IMR-90 (cell line): ENCODE results near the gene FMNL3. TPM values are rescaled to one million over a fixed set of nuclear protein-coding genes. Genes with fewer than 3 reads are reported as not detected.

Source experiments
- ATAC-seq: fragments of 200-7000 bp; cut with Tn5 transposase; 2 replicates; pipeline ENCODE4 v1.9.1; 2020; ENCODE audit warnings: low read depth, mild to moderate bottlenecking, moderate library complexity
- BruUV-seq: library from RNA; stranded (reverse); fragments of 400-500 nt; replicated peaks from 2 replicates; lab custom pipeline; 2021; lab: Mats Ljungman, UMichigan
- CTCF ChIA-PET: fragments of 300-600 bp; formaldehyde crosslinking; extraction: SDS; loops from one replicate; lab custom pipeline; 2021; ENCODE audit warnings: antibody characterized with exemption; lab: Yijun Ruan, JAX
- POLR2A ChIA-PET: fragments of 300-600 bp; sonication (Branson Sonifier 250); formaldehyde crosslinking; loops from one replicate; lab custom pipeline; 2022; ENCODE audit warnings: antibody characterized with exemption; ENCODE audit not compliant: unreplicated experiment; lab: Charles Lee
- DNase-seq: peaks from one replicate; pipeline ENCODE4 v3.0.0; 2013
- H2AFZ ChIP-seq: replicated peaks from 2 replicates; pipeline ENCODE3; 2013; ENCODE audit warnings: low read length, mild to moderate bottlenecking; ENCODE audit not compliant: poor library complexity
- H2AK5ac ChIP-seq: 2 replicates; pipeline ENCODE4 v1.6.1; 2013; ENCODE audit warnings: low read depth, low read length, inconsistent platforms
- H2AK9ac ChIP-seq: replicated peaks from 2 replicates; pipeline ENCODE3; 2013; ENCODE audit warnings: mild to moderate bottlenecking, low read depth, low read length, moderate library complexity; ENCODE audit not compliant: poor library complexity
- H2BK120ac ChIP-seq: 2 replicates; pipeline ENCODE4 v1.6.1; 2013; ENCODE audit warnings: low read depth, low read length, inconsistent platforms
- H2BK15ac ChIP-seq: 3 replicates; pipeline ENCODE4 v1.6.1; 2013; ENCODE audit warnings: low read depth, low read length, inconsistent platforms
- H2BK20ac ChIP-seq: 2 replicates; pipeline ENCODE4 v1.6.1; 2013; ENCODE audit warnings: low read depth, mild to moderate bottlenecking, inconsistent platforms, low read length, moderate library complexity
- H2BK5ac ChIP-seq: 2 replicates; pipeline ENCODE4 v1.6.1; 2013; ENCODE audit warnings: mild to moderate bottlenecking, low read depth, low read length, inconsistent platforms; ENCODE audit not compliant: poor library complexity, severe bottlenecking
- H3K14ac ChIP-seq: replicated peaks from 2 replicates; pipeline ENCODE4 v1.6.1; 2013; ENCODE audit warnings: low read depth, low read length, inconsistent platforms
- H3K18ac ChIP-seq: 2 replicates; pipeline ENCODE4 v1.6.1; 2013; ENCODE audit warnings: low read depth, low read length, control low read depth
- H3K23ac ChIP-seq: 2 replicates; pipeline ENCODE4 v1.6.1; 2013; ENCODE audit warnings: low read depth, low read length, inconsistent platforms
- H3K27ac ChIP-seq: 2 replicates; pipeline ENCODE4 v1.5.1; 2013; ENCODE audit warnings: mild to moderate bottlenecking, control low read depth, low read length; ENCODE audit not compliant: insufficient read depth
- H3K27me3 ChIP-seq: 2 replicates; pipeline ENCODE4 v1.6.1; 2013; ENCODE audit warnings: low read length; ENCODE audit not compliant: control insufficient read depth, insufficient read depth
- H3K36me3 ChIP-seq: 2 replicates; pipeline ENCODE4 v1.6.1; 2013; ENCODE audit warnings: low read length, mixed read lengths; ENCODE audit not compliant: control insufficient read depth, insufficient read depth
- H3K4ac ChIP-seq: 2 replicates; pipeline ENCODE4 v1.6.1; 2013; ENCODE audit warnings: low read depth, low read length, inconsistent platforms
- H3K4me1 ChIP-seq: 2 replicates; pipeline ENCODE4 v1.6.1; 2013; ENCODE audit warnings: low read length, mixed read lengths; ENCODE audit not compliant: control insufficient read depth, insufficient read depth
- H3K4me2 ChIP-seq: 2 replicates; pipeline ENCODE4 v1.6.1; 2013; ENCODE audit warnings: low read depth, mild to moderate bottlenecking, control low read depth, low read length, moderate library complexity
- H3K4me3 ChIP-seq: 2 replicates; pipeline ENCODE4 v1.5.1; 2013; ENCODE audit warnings: low read depth, mild to moderate bottlenecking, control low read depth, low read length, moderate library complexity; ENCODE audit not compliant: insufficient read depth
- H3K56ac ChIP-seq: 2 replicates; pipeline ENCODE4 v1.6.1; 2013; ENCODE audit warnings: low read length, inconsistent platforms; ENCODE audit not compliant: insufficient read depth; ENCODE audit errors: extremely low read depth
- H3K79me1 ChIP-seq, 2 experiments: 2 replicates each; pipeline ENCODE4 v1.6.1; 2013; ENCODE audit warnings: low read length in 2 of 2, inconsistent platforms in 1 of 2, low read depth in 1 of 2
- H3K9ac ChIP-seq: 2 replicates; pipeline ENCODE4 v1.6.1; 2013; ENCODE audit warnings: low read depth, low read length, control low read depth
- H3K9me1 ChIP-seq: 2 replicates; pipeline ENCODE4 v1.6.1; 2013; ENCODE audit warnings: low read length, inconsistent platforms; ENCODE audit not compliant: insufficient read depth
- H3K9me3 ChIP-seq: 2 replicates; pipeline ENCODE4 v1.6.1; 2013; ENCODE audit warnings: low read length; ENCODE audit not compliant: control insufficient read depth, insufficient read depth
- H4K20me1 ChIP-seq: 2 replicates; pipeline ENCODE4 v1.6.1; 2013; ENCODE audit warnings: low read length, inconsistent platforms; ENCODE audit not compliant: insufficient read depth
- H4K5ac ChIP-seq: 2 replicates; pipeline ENCODE4 v1.6.1; 2013; ENCODE audit warnings: mild to moderate bottlenecking, low read depth, low read length, control low read depth
- H4K8ac ChIP-seq, 2 experiments: 2 replicates each; pipeline ENCODE4 v1.6.1; 2013; ENCODE audit warnings: low read depth in 2 of 2, low read length in 2 of 2, control low read depth in 1 of 2, inconsistent platforms in 1 of 2
- H4K91ac ChIP-seq: 2 replicates; pipeline ENCODE4 v1.6.1; 2013; ENCODE audit warnings: low read depth, low read length, inconsistent platforms; ENCODE audit not compliant: insufficient read depth
- BHLHE40 ChIP-seq: fragments of 150-350 bp; IDR thresholded peaks from 2 replicates; pipeline ENCODE4 v1.6.1; 2016; ENCODE audit warnings: mild to moderate bottlenecking, low read depth, low read length
- CEBPB ChIP-seq: IDR thresholded peaks from 2 replicates; pipeline ENCODE4 v1.6.1; 2012; ENCODE audit warnings: low read depth, low read length, improper control_type of control experiment
- CHD1 ChIP-seq: IDR thresholded peaks from 2 replicates; pipeline ENCODE4 v1.6.1; 2012; ENCODE audit warnings: low read depth, low read length, improper control_type of control experiment
- FOS ChIP-seq: fragments of 150-350 bp; IDR thresholded peaks from 2 replicates; pipeline ENCODE4 v1.6.1; 2016; ENCODE audit warnings: low read depth, low read length
- MAFK ChIP-seq: IDR thresholded peaks from 2 replicates; pipeline ENCODE4 v1.6.1; 2012; ENCODE audit warnings: low read depth, low read length, improper control_type of control experiment
- MAZ ChIP-seq: IDR thresholded peaks from 2 replicates; pipeline ENCODE4 v1.6.1; 2012; ENCODE audit warnings: low read depth, mild to moderate bottlenecking, low read length, improper control_type of control experiment, moderate library complexity, borderline replicate concordance
- MXI1 ChIP-seq: IDR thresholded peaks from 2 replicates; pipeline ENCODE4 v1.6.1; 2012; ENCODE audit warnings: low read depth, mild to moderate bottlenecking, low read length, moderate library complexity, borderline replicate concordance
- NFE2L2 ChIP-seq: fragments of 150-350 bp; IDR thresholded peaks from 2 replicates; pipeline ENCODE4 v1.6.1; 2016; ENCODE audit warnings: low read depth, mild to moderate bottlenecking, low read length
- POLR2A ChIP-seq: IDR thresholded peaks from 2 replicates; pipeline ENCODE4 v1.6.1; 2012; ENCODE audit warnings: mild to moderate bottlenecking, low read depth, low read length
- RAD21 ChIP-seq: IDR thresholded peaks from 2 replicates; pipeline ENCODE4 v1.6.1; 2012; ENCODE audit warnings: low read length, improper control_type of control experiment
- RCOR1 ChIP-seq: IDR thresholded peaks from 2 replicates; pipeline ENCODE4 v1.6.1; 2012; ENCODE audit warnings: mild to moderate bottlenecking, low read length, improper control_type of control experiment; ENCODE audit not compliant: insufficient replicate concordance
- RFX5 ChIP-seq: IDR thresholded peaks from 2 replicates; pipeline ENCODE4 v1.8.0; 2012; ENCODE audit warnings: low read depth, mild to moderate bottlenecking, low read length, moderate library complexity
- SMC3 ChIP-seq: fragments of 150-350 bp; IDR thresholded peaks from 2 replicates; pipeline ENCODE4 v1.6.1; 2016; ENCODE audit warnings: low read depth, mild to moderate bottlenecking, antibody characterized with exemption, low read length, moderate library complexity
- WGBS, 2 experiments: methylation state at CpG; one replicate each; pipeline versions ENCODE4 v1.1.5 to v1.1.7; 2013; ENCODE audit warnings: missing lambda C conversion rate in 2 of 2; ENCODE audit not compliant: insufficient read length in 1 of 2; ENCODE audit errors: extremely low coverage in 2 of 2; 5-methylcytosine and 5-hydroxymethylcytosine counted together
- dilution Hi-C: fragments of 300-500 bp; cut with HindIII; formaldehyde crosslinking; loops from one replicate; pipeline ENCODE4 v1.14.3; 2018; ENCODE audit warnings: low sequenced_read_pairs; ENCODE audit not compliant: unreplicated experiment
- in situ Hi-C: fragments of 300-500 bp; cut with MboI; formaldehyde crosslinking; loops from 3 replicates; pipeline ENCODE4 v1.14.3; 2019; ENCODE audit warnings: low sequenced_read_pairs, inconsistent platforms, mixed read lengths
- intact Hi-C: fragments of 100-400 bp; cut with micrococcal nuclease; formaldehyde crosslinking; loops from 2 replicates; pipeline ENCODE4 v1.10.0; 2022
- polyA plus RNA-seq, 3 experiments: library from polyadenylated mRNA; depleted of rRNA; stranded (reverse); fragments of >200 nt; gene quantifications; 2 replicates each; pipeline ENCODE4 v1.2.3, GENCODE V29; 2012; ENCODE audit warnings: low replicate concordance in 1 of 3
- total RNA-seq: library from RNA; depleted of rRNA; stranded (reverse); fragments of >200 nt; gene quantifications from 2 replicates; pipeline ENCODE4 v1.2.3, GENCODE V29; 2012
- TF ChIP-seq, protein P1 (sequence below): fragments of 150-350 bp; IDR thresholded peaks from 2 replicates; pipeline ENCODE4 v1.6.1; 2017; ENCODE audit warnings: mild to moderate bottlenecking, antibody characterized with exemption, low read length, low read depth
- TF ChIP-seq, protein P2 (sequence below): fragments of 150-350 bp; IDR thresholded peaks from 2 replicates; pipeline ENCODE4 v1.6.1; 2016; ENCODE audit warnings: low read depth, mild to moderate bottlenecking, low read length, moderate library complexity, borderline replicate concordance
- TF ChIP-seq, protein P3 (sequence below): conservative IDR thresholded peaks from 2 replicates; pipeline ENCODE4 v1.5.1; 2012; ENCODE audit warnings: mild to moderate bottlenecking, low read depth, low read length, improper control_type of control experiment

The FMNL3 gene
- total and polyA plus RNA-seq, 2 of the 4 experiments (the other 2 are of a cell fraction) = 16.3 to 36.4 TPM

DNA sequence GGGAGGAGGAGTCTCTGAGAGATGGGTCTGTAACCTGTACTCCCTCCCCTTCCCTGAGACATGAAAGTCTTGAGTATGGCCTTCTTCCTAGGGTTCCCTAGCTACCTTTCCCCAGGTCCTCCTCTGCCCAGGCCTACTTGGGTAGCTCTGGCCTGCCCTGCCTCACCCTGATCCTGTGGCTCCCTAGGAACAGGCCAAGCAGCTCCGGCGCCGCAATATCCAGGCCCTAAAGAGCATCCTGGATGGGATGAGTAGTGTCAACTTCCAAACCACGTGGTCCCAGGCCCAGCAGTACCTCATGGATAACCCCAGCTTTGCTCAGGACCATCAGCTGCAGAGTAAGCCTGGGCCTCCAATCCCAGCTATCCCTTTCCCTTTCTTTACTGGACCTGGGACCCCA is 71.5 kb downstream of the FMNL3 start:
- POLR2A ChIA-PET = interaction anchor here (0.6 kb wide), 1 partner anchor 10 kb away, joined by 4 read pairs; no protein-coding TSS in a partner anchor
- no peak overlapping the region for H3K4me3 ChIP-seq
- DNase-seq (no peak), ATAC-seq (no peak)
- H3K79me1 ChIP-seq = no peaks in the 10 kb centered on the region; a peak in 1 of 4 replicates
- H3K14ac ChIP-seq = no peak overlapping the region
- TF ChIP-seq MAZ (no peak), CHD1 (no peak), RCOR1 (no peak), MXI1 (no peak), NFE2L2 (no peak), FOS (no peak), MAFK (no peak), BHLHE40 (no peak), POLR2A (no peak), SMC3 (no peak), RFX5 (no peak), RAD21 (no peak), CEBPB (no peak)
- TF ChIP-seq, protein P1, sequence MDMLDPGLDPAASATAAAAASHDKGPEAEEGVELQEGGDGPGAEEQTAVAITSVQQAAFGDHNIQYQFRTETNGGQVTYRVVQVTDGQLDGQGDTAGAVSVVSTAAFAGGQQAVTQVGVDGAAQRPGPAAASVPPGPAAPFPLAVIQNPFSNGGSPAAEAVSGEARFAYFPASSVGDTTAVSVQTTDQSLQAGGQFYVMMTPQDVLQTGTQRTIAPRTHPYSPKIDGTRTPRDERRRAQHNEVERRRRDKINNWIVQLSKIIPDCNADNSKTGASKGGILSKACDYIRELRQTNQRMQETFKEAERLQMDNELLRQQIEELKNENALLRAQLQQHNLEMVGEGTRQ = no peak
- TF ChIP-seq, protein P2, sequence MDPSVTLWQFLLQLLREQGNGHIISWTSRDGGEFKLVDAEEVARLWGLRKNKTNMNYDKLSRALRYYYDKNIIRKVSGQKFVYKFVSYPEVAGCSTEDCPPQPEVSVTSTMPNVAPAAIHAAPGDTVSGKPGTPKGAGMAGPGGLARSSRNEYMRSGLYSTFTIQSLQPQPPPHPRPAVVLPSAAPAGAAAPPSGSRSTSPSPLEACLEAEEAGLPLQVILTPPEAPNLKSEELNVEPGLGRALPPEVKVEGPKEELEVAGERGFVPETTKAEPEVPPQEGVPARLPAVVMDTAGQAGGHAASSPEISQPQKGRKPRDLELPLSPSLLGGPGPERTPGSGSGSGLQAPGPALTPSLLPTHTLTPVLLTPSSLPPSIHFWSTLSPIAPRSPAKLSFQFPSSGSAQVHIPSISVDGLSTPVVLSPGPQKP = no peak
- TF ChIP-seq, protein P3, sequence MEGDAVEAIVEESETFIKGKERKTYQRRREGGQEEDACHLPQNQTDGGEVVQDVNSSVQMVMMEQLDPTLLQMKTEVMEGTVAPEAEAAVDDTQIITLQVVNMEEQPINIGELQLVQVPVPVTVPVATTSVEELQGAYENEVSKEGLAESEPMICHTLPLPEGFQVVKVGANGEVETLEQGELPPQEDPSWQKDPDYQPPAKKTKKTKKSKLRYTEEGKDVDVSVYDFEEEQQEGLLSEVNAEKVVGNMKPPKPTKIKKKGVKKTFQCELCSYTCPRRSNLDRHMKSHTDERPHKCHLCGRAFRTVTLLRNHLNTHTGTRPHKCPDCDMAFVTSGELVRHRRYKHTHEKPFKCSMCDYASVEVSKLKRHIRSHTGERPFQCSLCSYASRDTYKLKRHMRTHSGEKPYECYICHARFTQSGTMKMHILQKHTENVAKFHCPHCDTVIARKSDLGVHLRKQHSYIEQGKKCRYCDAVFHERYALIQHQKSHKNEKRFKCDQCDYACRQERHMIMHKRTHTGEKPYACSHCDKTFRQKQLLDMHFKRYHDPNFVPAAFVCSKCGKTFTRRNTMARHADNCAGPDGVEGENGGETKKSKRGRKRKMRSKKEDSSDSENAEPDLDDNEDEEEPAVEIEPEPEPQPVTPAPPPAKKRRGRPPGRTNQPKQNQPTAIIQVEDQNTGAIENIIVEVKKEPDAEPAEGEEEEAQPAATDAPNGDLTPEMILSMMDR = no peak
- no peak overlapping the region for H2BK15ac ChIP-seq
- no peak overlapping the region for H2BK120ac ChIP-seq
- no peak overlapping the region for H4K8ac ChIP-seq
- H3K4me2 ChIP-seq = no peak overlapping the region
- H3K9me3 ChIP-seq = no peaks in the 10 kb centered on the region
- no peak overlapping the region for H2BK20ac ChIP-seq
- peaks cover 19% of the 10 kb centered on the region for H3K36me3 ChIP-seq
- CTCF ChIA-PET = no interaction called here
- H2AFZ ChIP-seq = no peak overlapping the region
- peaks cover 5% of the 10 kb centered on the region; the same call in 1 of the 2 replicates for H3K4me1 ChIP-seq
- H3K27me3 ChIP-seq = no peaks in the 10 kb centered on the region
- WGBS, 2 experiments = no CpG with 5 or more reads among the region's 4 CpGs
- no peak overlapping the region for H3K18ac ChIP-seq
- no TSS peak for BruUV-seq
- in situ Hi-C loops (no loop called here), dilution Hi-C loops (no loop called here), intact Hi-C loops (loop anchor here (2.0 kb wide), 2 partner anchors 71 to 127 kb away; partner anchors contain the start of gene FMNL3)
- H2BK5ac ChIP-seq = no peak overlapping the region
- H3K9me1 ChIP-seq = no peaks in the 10 kb centered on the region
- H2AK5ac ChIP-seq = no peak overlapping the region
- H3K56ac ChIP-seq = no peak overlapping the region
- no peak overlapping the region for H3K9ac ChIP-seq
- H4K91ac ChIP-seq = no peak overlapping the region
- no peak overlapping the region for H3K27ac ChIP-seq
- H3K4ac ChIP-seq = no peak overlapping the region
- H3K23ac ChIP-seq = no peak overlapping the region
- no peak overlapping the region for H2AK9ac ChIP-seq
- H4K20me1 ChIP-seq = peaks cover 3% of the 10 kb centered on the region; the same call in 1 of the 2 replicates
- H4K5ac ChIP-seq = no peak overlapping the region
